Body of pancreas (tissue), 4 donors: ENCODE data around the gene SPATA18. TPM values are rescaled to one million over a fixed set of nuclear protein-coding genes. Genes with fewer than 3 reads are reported as not detected.

Experiments
- ATAC-seq: fragments of 150-250 bp; one replicate; pipeline ENCODE4 v1.9.1; 2016
- DNase-seq, 4 donors: peaks; one replicate each; pipeline ENCODE4 v3.0.0-alpha.2; 2019
- H3K27ac ChIP-seq, 4 donors: fragments of 200-600 bp; sonication (generic); 1 replicate in 3 of 4; 2 replicates in 1 of 4; pipeline versions ENCODE4 v1.5.1 to v1.6.1; 2016 to 2019; ENCODE audit warnings: mild to moderate bottlenecking in 1 of 4, mixed read lengths in 1 of 4, moderate library complexity in 1 of 4
- H3K27me3 ChIP-seq, 2 donors: fragments of 200-600 bp; sonication (generic); one replicate each; pipeline ENCODE4 v1.6.0; 2016; ENCODE audit warnings: mild to moderate bottlenecking in 1 of 2
- H3K36me3 ChIP-seq, 2 donors: fragments of 200-600 bp; sonication (generic); replicated peaks in 1 of 2; 2 replicates each; pipeline ENCODE4 v1.5.1; 2016; ENCODE audit warnings: low read depth in 2 of 2; ENCODE audit not compliant: insufficient read depth in 1 of 2
- H3K4me1 ChIP-seq: fragments of 200-600 bp; sonication (generic); one replicate; pipeline ENCODE4 v1.6.0; 2016
- H3K4me3 ChIP-seq, 2 donors: fragments of 200-600 bp; sonication (generic); 1 replicate in 1 of 2; 2 replicates in 1 of 2; pipeline ENCODE4 v1.5.1; 2016 to 2019
- H3K9me3 ChIP-seq, 3 donors: fragments of 200-600 bp; sonication (generic); 1 replicate in 2 of 3; 2 replicates in 1 of 3; pipeline ENCODE4 v1.5.1; 2016
- POLR2A ChIP-seq, 3 donors: fragments of 450-650 bp; IDR thresholded peaks; one replicate each; pipeline ENCODE4 v1.6.1; 2016; ENCODE audit warnings: antibody characterized with exemption in 3 of 3, mild to moderate bottlenecking in 2 of 3
- WGBS, 2 donors: methylation state at CpG; one replicate each; pipeline ENCODE4 v1.1.5; 2017; 5-methylcytosine and 5-hydroxymethylcytosine counted together
- intact Hi-C: fragments of 100-400 bp; cut with DNase I; formaldehyde crosslinking; loops from one replicate; pipeline ENCODE4 v1.15.1; 2023
- total RNA-seq, 2 donors: library from RNA; depleted of rRNA; stranded (reverse); fragments of >200 nt; gene quantifications; one replicate each; pipeline ENCODE4 v1.1.0, GENCODE V29; 2016
- TF ChIP-seq, protein P1 (sequence below), 7 experiments: fragments of 450-650 bp in 4 of 7; fragments of 200-600 bp in 3 of 7; sonication (generic) in 3 of 7; IDR thresholded peaks; one replicate each; pipeline ENCODE4 v1.5.1; 2016 to 2019; ENCODE audit warnings: antibody characterized with exemption in 7 of 7

The SPATA18 gene
- total RNA-seq, 2 donors from 2014 or later, result 4.0 to 8.0 TPM

DNA sequence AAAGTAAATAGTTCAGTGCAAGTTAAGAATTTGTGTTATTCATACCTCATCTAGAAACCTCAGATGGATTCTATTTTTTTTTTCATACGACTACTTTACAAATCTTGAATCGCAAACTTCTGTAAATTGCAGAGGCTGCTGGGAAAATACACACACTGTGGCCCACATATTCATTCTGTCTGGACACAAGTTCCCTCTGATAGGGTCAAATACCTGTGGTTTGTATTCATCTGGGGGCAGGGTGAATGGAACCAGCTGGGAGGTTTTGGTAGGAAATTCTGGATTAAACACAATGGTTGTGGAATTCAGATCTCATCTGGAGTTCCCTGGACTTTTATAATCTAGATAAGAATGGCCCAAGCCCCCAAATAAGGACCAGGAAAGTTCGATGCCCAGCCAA is 56.2 kb downstream of the SPATA18 start:
- no peak overlapping the region for H3K27ac ChIP-seq
- H3K27me3 ChIP-seq, result no peaks in the 10 kb centered on the region
- H3K4me1 ChIP-seq, result no peaks in the 10 kb centered on the region
- TF ChIP-seq POLR2A (IDR thresholded peaks at IDR 0.05), result no peak
- TF ChIP-seq, protein P1, sequence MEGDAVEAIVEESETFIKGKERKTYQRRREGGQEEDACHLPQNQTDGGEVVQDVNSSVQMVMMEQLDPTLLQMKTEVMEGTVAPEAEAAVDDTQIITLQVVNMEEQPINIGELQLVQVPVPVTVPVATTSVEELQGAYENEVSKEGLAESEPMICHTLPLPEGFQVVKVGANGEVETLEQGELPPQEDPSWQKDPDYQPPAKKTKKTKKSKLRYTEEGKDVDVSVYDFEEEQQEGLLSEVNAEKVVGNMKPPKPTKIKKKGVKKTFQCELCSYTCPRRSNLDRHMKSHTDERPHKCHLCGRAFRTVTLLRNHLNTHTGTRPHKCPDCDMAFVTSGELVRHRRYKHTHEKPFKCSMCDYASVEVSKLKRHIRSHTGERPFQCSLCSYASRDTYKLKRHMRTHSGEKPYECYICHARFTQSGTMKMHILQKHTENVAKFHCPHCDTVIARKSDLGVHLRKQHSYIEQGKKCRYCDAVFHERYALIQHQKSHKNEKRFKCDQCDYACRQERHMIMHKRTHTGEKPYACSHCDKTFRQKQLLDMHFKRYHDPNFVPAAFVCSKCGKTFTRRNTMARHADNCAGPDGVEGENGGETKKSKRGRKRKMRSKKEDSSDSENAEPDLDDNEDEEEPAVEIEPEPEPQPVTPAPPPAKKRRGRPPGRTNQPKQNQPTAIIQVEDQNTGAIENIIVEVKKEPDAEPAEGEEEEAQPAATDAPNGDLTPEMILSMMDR (IDR thresholded peaks at IDR 0.05), result no peak
- no peak for DNase-seq
- no peak overlapping the region for H3K4me3 ChIP-seq
- H3K9me3 ChIP-seq, result no peaks in the 10 kb centered on the region
- no peak for ATAC-seq
- H3K36me3 ChIP-seq, result no peaks in the 10 kb centered on the region
- WGBS, 2 donors, result 64 to 71% methylated on average over 3 of the region's 3 CpGs
- intact Hi-C loops, result no loop called here

GRCh38 chr4:52107745-52108144 is 56.6 kb downstream of the SPATA18 start:
- H3K36me3 ChIP-seq, result no peaks in the 10 kb centered on the region
- TF ChIP-seq, protein P1 (IDR thresholded peaks at IDR 0.05), result no peak
- no peak for TF ChIP-seq POLR2A (IDR thresholded peaks at IDR 0.05)
- no peak overlapping the region for H3K27ac ChIP-seq
- H3K27me3 ChIP-seq, result no peaks in the 10 kb centered on the region
- no peaks in the 10 kb centered on the region for H3K4me1 ChIP-seq
- DNase-seq (no peak), ATAC-seq (no peak)
- intact Hi-C loops, result no loop called here
- H3K4me3 ChIP-seq, result no peak overlapping the region
- 45 to 66% methylated on average over 1 of the region's 1 CpG for WGBS, 2 donors
- no peaks in the 10 kb centered on the region for H3K9me3 ChIP-seq

DNA sequence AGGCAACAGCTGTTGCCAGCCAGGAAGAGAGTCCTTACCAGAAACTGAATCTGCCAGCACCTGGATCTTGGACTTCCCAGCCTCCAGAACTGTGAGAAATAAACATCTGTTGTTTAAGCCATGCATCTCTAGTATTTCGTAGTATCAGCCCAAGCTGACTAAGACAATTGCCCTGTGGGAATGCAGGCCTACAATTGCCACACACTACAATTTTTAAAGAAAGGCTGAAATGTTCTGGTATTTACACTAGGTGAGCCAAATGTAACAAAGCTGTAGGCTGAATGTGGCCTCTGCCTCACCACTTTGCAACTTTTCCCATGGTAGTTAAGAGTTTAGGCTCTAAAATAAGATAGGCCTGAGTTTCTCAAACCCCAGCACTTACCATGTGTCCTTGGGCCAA is 59.1 kb downstream of the SPATA18 start:
- Histone ChIP-seq H3K27ac (no peak overlapping the region), H3K4me1 (no peaks in the 10 kb centered on the region), H3K9me3 (no peaks in the 10 kb centered on the region), H3K4me3 (no peak overlapping the region), H3K36me3 (no peaks in the 10 kb centered on the region), H3K27me3 (no peaks in the 10 kb centered on the region)
- no peak for DNase-seq
- TF ChIP-seq POLR2A (IDR thresholded peaks at IDR 0.05), result no peak
- TF ChIP-seq, protein P1 (IDR thresholded peaks at IDR 0.05), result no peak
- 47 to 70% methylated on average over 1 of the region's 1 CpG for WGBS, 2 donors
- ATAC-seq, result no peak
- intact Hi-C loops, result no loop called here

GRCh38 chr4:52111995-52112394 is 60.9 kb downstream of the SPATA18 start:
- intact Hi-C loops, result no loop called here
- 30 to 32% methylated on average over 1 of the region's 1 CpG for WGBS, 2 donors
- no peak for DNase-seq

GRCh38 chr4:52112411-52112810 is 61.3 kb downstream of the SPATA18 start:
- Histone ChIP-seq H3K9me3 (no peaks in the 10 kb centered on the region), H3K36me3 (no peaks in the 10 kb centered on the region), H3K27ac (no peak overlapping the region), H3K4me3 (no peak overlapping the region), H3K4me1 (no peaks in the 10 kb centered on the region), H3K27me3 (no peaks in the 10 kb centered on the region)
- TF ChIP-seq, protein P1 (IDR thresholded peaks at IDR 0.05), result no peak
- TF ChIP-seq POLR2A (IDR thresholded peaks at IDR 0.05), result no peak
- 42 to 47% methylated on average over 1 of the region's 1 CpG for WGBS, 2 donors
- ATAC-seq (no peak), DNase-seq (no peak)
- intact Hi-C loops, result no loop called here

More at GRCh38 chr4:52111995-52112394, 60.9 kb downstream of the SPATA18 start:
- Histone ChIP-seq H3K4me1 (no peaks in the 10 kb centered on the region), H3K4me3 (no peak overlapping the region), H3K36me3 (no peaks in the 10 kb centered on the region), H3K27me3 (no peaks in the 10 kb centered on the region), H3K9me3 (no peaks in the 10 kb centered on the region), H3K27ac (no peak overlapping the region)
- ATAC-seq, result no peak
- TF ChIP-seq POLR2A (IDR thresholded peaks at IDR 0.05), result no peak
- TF ChIP-seq, protein P1 (IDR thresholded peaks at IDR 0.05), result no peak
